Epithelial cell of esophagus (primary cell): ENCODE data around the gene MCRIP2.

Experiments
- DNase-seq: peaks from one replicate; pipeline ENCODE4 v3.0.0; 2010; ENCODE audit warnings: low read depth
- H3K4me3 ChIP-seq: 2 replicates; pipeline ENCODE4 v1.5.1; 2011; ENCODE audit warnings: mild to moderate bottlenecking, low read length, control low read depth
- TF ChIP-seq, protein P1 (sequence below): IDR thresholded peaks from 2 replicates; pipeline ENCODE4 v1.5.1; 2011; ENCODE audit warnings: low read depth, mild to moderate bottlenecking, low read length, control low read depth, inconsistent platforms; ENCODE audit not compliant: insufficient read depth; ENCODE audit errors: missing control alignments

MCRIP2 gene

DNA sequence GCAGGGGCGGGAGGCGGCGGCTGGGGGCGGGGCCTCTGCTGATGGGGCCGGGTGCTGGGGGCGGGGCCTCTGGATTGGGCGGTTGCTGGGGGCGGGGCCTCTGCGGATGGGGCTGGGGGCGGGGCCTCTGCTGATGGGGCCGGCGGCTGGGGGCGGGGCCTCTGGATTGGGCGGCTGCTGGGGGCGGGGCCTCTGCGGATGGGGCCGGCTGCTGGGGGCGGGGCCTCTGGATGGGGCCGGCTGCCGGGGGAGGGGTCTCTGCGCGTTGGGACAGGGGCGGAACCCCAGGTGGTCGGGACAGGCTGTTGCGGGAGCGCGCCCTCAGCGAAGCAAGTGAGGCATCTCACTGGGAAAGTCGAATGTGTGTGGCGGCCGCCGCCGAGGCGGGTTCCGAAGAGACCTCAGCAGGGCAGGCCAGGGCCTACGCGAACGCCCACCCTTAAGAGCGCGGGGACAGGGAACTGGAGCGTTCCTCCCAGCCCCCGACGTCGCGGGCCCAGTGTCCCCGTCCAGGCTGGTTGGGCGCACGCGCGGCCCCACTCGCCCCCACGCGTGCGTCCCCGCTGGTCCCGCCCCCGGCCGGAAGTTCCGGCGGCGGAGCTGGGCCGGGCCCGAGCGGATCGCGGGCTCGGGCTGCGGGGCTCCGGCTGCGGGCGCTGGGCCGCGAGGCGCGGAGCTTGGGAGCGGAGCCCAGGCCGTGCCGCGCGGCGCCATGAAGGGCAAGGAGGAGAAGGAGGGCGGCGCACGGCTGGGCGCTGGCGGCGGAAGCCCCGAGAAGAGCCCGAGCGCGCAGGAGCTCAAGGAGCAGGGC, 38.4 kb downstream of the MCRIP2 start, which contains the start of gene STUB1:
STUB1 (plus strand) TSS at position 597 of the 811 bp plus-strand sequence; CDS start at position 713, 116 bp downstream.
- TF ChIP-seq, protein P1, sequence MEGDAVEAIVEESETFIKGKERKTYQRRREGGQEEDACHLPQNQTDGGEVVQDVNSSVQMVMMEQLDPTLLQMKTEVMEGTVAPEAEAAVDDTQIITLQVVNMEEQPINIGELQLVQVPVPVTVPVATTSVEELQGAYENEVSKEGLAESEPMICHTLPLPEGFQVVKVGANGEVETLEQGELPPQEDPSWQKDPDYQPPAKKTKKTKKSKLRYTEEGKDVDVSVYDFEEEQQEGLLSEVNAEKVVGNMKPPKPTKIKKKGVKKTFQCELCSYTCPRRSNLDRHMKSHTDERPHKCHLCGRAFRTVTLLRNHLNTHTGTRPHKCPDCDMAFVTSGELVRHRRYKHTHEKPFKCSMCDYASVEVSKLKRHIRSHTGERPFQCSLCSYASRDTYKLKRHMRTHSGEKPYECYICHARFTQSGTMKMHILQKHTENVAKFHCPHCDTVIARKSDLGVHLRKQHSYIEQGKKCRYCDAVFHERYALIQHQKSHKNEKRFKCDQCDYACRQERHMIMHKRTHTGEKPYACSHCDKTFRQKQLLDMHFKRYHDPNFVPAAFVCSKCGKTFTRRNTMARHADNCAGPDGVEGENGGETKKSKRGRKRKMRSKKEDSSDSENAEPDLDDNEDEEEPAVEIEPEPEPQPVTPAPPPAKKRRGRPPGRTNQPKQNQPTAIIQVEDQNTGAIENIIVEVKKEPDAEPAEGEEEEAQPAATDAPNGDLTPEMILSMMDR: no peak
- H3K4me3 ChIP-seq: peak within 1 kb of the TSS; percentile 84
- DNase-seq: peak; percentile 89

DNA sequence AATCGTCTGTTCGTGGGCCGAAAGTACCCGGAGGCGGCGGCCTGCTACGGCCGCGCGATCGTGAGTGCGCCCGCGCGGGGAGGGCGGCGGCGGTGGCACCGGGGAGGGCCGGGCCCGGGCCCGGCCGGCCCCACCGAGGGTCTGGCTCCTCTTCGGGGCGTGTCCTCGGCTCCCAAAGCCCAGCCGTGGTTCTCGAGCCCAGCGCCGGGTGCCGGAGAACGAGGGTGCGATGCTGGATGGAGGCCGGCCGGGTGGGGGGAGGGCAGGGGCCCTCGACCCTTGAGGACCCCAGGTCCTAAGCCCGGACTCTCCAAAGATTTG, 39.0 kb downstream of the MCRIP2 start:
- no peak for DNase-seq
- TF ChIP-seq, protein P1: no peak
- H3K4me3 ChIP-seq: peak overlapping the region; percentile 84

DNA sequence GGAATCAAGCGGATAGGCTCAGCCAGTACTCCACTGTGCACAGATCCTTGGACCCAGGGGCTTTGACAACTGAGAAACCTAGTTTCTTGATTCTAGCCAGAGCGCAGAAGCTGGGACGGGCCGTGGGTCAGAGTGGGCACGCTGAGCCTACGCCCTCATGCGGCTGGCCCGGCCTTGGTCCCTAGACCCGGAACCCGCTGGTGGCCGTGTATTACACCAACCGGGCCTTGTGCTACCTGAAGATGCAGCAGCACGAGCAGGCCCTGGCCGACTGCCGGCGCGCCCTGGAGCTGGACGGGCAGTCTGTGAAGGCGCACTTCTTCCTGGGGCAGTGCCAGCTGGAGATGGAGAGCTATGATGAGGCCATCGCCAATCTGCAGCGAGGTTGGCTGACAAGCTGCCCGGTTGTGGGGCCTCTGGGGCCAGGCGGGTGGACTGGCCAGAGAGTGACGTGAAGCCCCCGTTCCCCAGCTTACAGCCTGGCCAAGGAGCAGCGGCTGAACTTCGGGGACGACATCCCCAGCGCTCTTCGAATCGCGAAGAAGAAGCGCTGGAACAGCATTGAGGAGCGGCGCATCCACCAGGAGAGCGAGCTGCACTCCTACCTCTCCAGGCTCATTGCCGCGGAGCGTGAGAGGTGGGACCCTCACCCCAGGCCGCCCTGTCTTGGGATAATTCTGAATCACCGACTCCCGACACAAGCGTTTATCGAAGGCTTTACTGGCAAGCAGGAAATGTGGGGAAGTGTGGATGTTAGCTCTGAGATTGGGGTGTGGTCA, 39.5 kb downstream of the MCRIP2 start:
- TF ChIP-seq, protein P1: peak; percentile 3
- H3K4me3 ChIP-seq: peak overlapping the region; percentile 84
- DNase-seq: peak; percentile 56

DNA sequence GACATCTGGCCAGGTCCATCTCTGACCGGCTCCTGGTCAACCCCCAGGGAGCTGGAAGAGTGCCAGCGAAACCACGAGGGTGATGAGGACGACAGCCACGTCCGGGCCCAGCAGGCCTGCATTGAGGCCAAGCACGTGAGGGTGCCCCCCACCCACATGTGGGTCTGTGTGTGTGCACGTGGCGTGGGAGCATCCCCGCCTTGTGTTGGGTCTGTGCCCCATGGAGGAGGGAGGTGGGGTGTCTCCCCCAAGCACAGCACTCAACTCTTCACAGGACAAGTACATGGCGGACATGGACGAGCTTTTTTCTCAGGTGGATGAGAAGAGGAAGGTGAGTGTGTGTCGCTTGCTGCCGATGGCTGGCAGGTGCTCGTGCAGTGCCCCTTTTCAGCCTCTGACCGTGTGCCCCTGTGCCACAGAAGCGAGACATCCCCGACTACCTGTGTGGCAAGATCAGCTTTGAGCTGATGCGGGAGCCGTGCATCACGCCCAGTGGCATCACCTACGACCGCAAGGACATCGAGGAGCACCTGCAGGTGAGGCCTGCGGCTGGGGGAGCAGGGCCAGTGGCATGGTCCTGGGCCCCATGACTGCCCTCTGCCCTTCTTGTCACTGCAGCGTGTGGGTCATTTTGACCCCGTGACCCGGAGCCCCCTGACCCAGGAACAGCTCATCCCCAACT, 40.3 kb downstream of the MCRIP2 start:
- DNase-seq: no peak
- H3K4me3 ChIP-seq: peak overlapping the region; percentile 84
- TF ChIP-seq, protein P1: no peak

DNA sequence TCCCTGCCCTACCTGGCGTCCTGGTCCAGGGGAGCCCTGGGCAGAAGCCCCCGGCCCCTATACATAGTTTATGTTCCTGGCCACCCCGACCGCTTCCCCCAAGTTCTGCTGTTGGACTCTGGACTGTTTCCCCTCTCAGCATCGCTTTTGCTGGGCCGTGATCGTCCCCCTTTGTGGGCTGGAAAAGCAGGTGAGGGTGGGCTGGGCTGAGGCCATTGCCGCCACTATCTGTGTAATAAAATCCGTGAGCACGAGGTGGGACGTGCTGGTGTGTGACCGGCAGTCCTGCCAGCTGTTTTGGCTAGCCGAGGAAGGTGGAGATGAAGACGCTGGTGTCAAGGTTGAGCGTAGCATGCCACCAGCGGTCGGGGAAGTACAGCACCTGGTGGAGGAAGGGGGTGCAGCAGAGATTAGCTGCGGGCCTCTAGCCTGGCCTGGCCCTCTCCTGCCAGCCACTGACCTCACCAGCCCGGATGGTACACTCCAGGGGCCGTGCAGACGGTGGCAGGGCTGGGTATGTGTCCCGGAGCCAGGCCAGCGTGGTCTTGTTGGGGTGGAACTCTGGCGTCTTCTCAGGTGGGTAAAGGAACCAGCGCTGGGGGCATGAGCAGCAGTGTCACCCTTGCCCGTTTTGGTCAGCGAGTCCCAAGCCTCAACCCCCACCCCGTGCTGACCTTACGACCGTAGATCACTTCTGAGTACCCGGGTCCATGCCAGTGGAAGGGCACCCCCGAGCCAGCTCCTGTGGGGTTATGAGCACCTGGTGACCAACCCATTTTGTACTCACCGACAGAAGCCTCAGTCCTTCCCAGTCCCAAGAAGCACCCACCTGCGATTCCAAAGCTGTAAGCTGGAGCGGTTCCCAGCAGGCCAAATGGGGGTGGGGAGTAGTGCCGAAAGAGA, 41.1 kb downstream of the MCRIP2 start:
- peak overlapping the region; percentile 57 for H3K4me3 ChIP-seq
- TF ChIP-seq, protein P1: no peak
- no peak for DNase-seq
